HepG2 (cell line): ENCODE results near the gene TMEM121. TPM values are rescaled to one million over a fixed set of nuclear protein-coding genes. Genes with fewer than 3 reads are reported as not detected.

Experiments
- BORCS8-MEF2B ChIP-seq: sonication (generic); formaldehyde crosslinking; IDR thresholded peaks from 2 replicates; pipeline ENCODE4 v1.8.0; 2022; ENCODE audit warnings: mild to moderate bottlenecking, missing genetic modification reagents
- CBX5 ChIP-seq: sonication (generic); formaldehyde crosslinking; IDR thresholded peaks from 2 replicates; pipeline ENCODE4 v1.4.0; 2020; ENCODE audit warnings: missing genetic modification reagents, borderline replicate concordance
- CHD2 ChIP-seq: IDR thresholded peaks from 2 replicates; pipeline ENCODE4 v1.6.1; 2011; ENCODE audit warnings: low read depth, low read length, improper control_type of control experiment
- CSRNP2 ChIP-seq: sonication (generic); formaldehyde crosslinking; conservative IDR thresholded peaks from 2 replicates; pipeline ENCODE4 v1.8.0; 2022; ENCODE audit warnings: low read depth, missing genetic modification reagents
- E2F2 ChIP-seq: sonication (generic); formaldehyde crosslinking; IDR thresholded peaks from 2 replicates; pipeline ENCODE4 v1.4.0; 2020; ENCODE audit warnings: missing genetic modification reagents, borderline replicate concordance
- HIC2 ChIP-seq: sonication (generic); formaldehyde crosslinking; IDR thresholded peaks from 2 replicates; pipeline ENCODE4 v1.9.0; 2022; ENCODE audit warnings: low read depth, missing genetic modification reagents
- HNRNPK ChIP-seq: fragments of 200-400 bp; formaldehyde crosslinking; IDR thresholded peaks from 2 replicates; pipeline ENCODE4 v1.6.1; 2018; ENCODE audit warnings: low read length, low read depth, moderate library complexity, mild to moderate bottlenecking; ENCODE audit not compliant: poor library complexity, severe bottlenecking
- ISX ChIP-seq: sonication (generic); formaldehyde crosslinking; conservative IDR thresholded peaks from 2 replicates; pipeline ENCODE4 v1.5.0; 2020; ENCODE audit warnings: missing genetic modification reagents
- ONECUT2 ChIP-seq: sonication (generic); formaldehyde crosslinking; IDR thresholded peaks from 2 replicates; pipeline ENCODE4 v1.4.0; 2020; ENCODE audit warnings: missing genetic modification reagents
- PCBP1 ChIP-seq: fragments of 200-400 bp; formaldehyde crosslinking; IDR thresholded peaks from 2 replicates; pipeline ENCODE4 v1.6.1; 2017; ENCODE audit warnings: mild to moderate bottlenecking, low read depth, low read length, borderline replicate concordance
- SNAPC5 ChIP-seq: sonication (generic); formaldehyde crosslinking; IDR thresholded peaks from 2 replicates; pipeline ENCODE4 v1.8.1; 2023; ENCODE audit warnings: mild to moderate bottlenecking, missing genetic modification reagents, borderline replicate concordance
- TFDP2 ChIP-seq: sonication (generic); formaldehyde crosslinking; IDR thresholded peaks from 2 replicates; pipeline ENCODE4 v1.4.0; 2020; ENCODE audit warnings: missing genetic modification reagents
- ZNF18 ChIP-seq: sonication (generic); formaldehyde crosslinking; IDR thresholded peaks from 2 replicates; pipeline ENCODE4 v1.8.0; 2022; ENCODE audit warnings: mild to moderate bottlenecking, missing genetic modification reagents; ENCODE audit not compliant: insufficient replicate concordance
- ZNF512 ChIP-seq: sonication (generic); formaldehyde crosslinking; IDR thresholded peaks from 2 replicates; pipeline ENCODE4 v1.4.0; 2020; ENCODE audit warnings: mild to moderate bottlenecking, missing genetic modification reagents
- ZNF639 ChIP-seq: conservative IDR thresholded peaks from 2 replicates; pipeline ENCODE4 v1.6.1; 2018; ENCODE audit warnings: missing genetic modification reagents
- ZNF782 ChIP-seq: sonication (generic); formaldehyde crosslinking; IDR thresholded peaks from 2 replicates; pipeline ENCODE4 v1.4.0; 2020; ENCODE audit warnings: missing genetic modification reagents, mild to moderate bottlenecking, borderline replicate concordance
- polyA plus RNA-seq, 8 experiments: library from polyadenylated mRNA; depleted of rRNA in 3 of 8; stranded (reverse) in 7 of 8; unstranded in 1 of 8; fragments of >200 nt; fragmentation: Illumina TruSeq in 4 of 8; extraction: Trizol in 4 of 8; gene quantifications; 2 replicates each; pipeline versions ENCODE4 v1.2.1 to v1.2.3, GENCODE V29; 2011 to 2016; ENCODE audit warnings: low read depth in 4 of 8, missing spikeins in 1 of 8, mixed read lengths in 1 of 8; ENCODE audit not compliant: insufficient read depth in 1 of 8
- total RNA-seq, 5 experiments: library from RNA; depleted of rRNA; stranded (reverse); fragments of >200 nt; fragmentation: Illumina TruSeq; extraction: Trizol; gene quantifications; 2 replicates each; pipeline ENCODE4 v1.2.3, GENCODE V29; 2016; ENCODE audit warnings: low read depth in 1 of 5

Gene TMEM121
- total and polyA plus RNA-seq, 2 of the 13 experiments (the other 11 are each of a cell fraction or from before 2014, with no cell fraction given) = 6.6 to 19.0 TPM

GRCh38 chr14:105487986-105488777 is 38.2 kb upstream of the TMEM121 start (continued):
- TF ChIP-seq PCBP1 = 0 out of 2 replicates have a peak, but pooled peaks have one; percentile 10
- no peak for TF ChIP-seq ZNF18 (CRISPR knock-in tag)
- no peak for TF ChIP-seq TFDP2 (CRISPR knock-in tag)
- no peak for TF ChIP-seq ZNF512 (CRISPR knock-in tag)
- TF ChIP-seq SNAPC5 (CRISPR knock-in tag) = no peak
- no peak for TF ChIP-seq ISX (CRISPR knock-in tag)
- TF ChIP-seq CSRNP2 = no peak
- no peak for TF ChIP-seq E2F2 (CRISPR knock-in tag)
- TF ChIP-seq HIC2 (CRISPR knock-in tag) = 0 out of 2 replicates have a peak, but pooled peaks have one; percentile 22
- no peak for TF ChIP-seq CHD2
- no peak for TF ChIP-seq HNRNPK
- no peak for TF ChIP-seq ZNF639 (CRISPR knock-in tag)
- TF ChIP-seq BORCS8-MEF2B (CRISPR knock-in tag) = no peak
- TF ChIP-seq ZNF782 = no peak
- no peak for TF ChIP-seq CBX5
- TF ChIP-seq ONECUT2 (CRISPR knock-in tag) = no peak
